Endothelial cell (in vitro differentiated cells): ENCODE data around the gene MDFI. TPM values are rescaled to one million over a fixed set of nuclear protein-coding genes. Genes with fewer than 3 reads are reported as not detected.

Experiments used
- DNase-seq: peaks from one replicate; pipeline ENCODE4 v3.0.0; 2021; ENCODE audit warnings: low spot score
- H3K27ac Mint-ChIP-seq: one replicate; pipeline ENCODE4 v1.8.0; 2021; ENCODE audit warnings: mixed read lengths, inconsistent platforms; ENCODE audit not compliant: unreplicated experiment
- H3K27me3 Mint-ChIP-seq: one replicate; pipeline ENCODE4 v1.8.0; 2021; ENCODE audit warnings: mild to moderate bottlenecking, moderate library complexity, mixed read lengths, inconsistent platforms; ENCODE audit not compliant: unreplicated experiment
- H3K36me3 Mint-ChIP-seq: one replicate; pipeline ENCODE4 v1.8.0; 2021; ENCODE audit warnings: mild to moderate bottlenecking, low read depth, mixed read lengths, inconsistent platforms; ENCODE audit not compliant: unreplicated experiment
- H3K4me1 Mint-ChIP-seq: one replicate; pipeline ENCODE4 v1.8.0; 2021; ENCODE audit warnings: mild to moderate bottlenecking, mixed read lengths, inconsistent platforms; ENCODE audit not compliant: unreplicated experiment
- H3K4me3 Mint-ChIP-seq: one replicate; pipeline ENCODE4 v1.8.0; 2021; ENCODE audit warnings: mild to moderate bottlenecking, mixed read lengths, inconsistent platforms; ENCODE audit not compliant: unreplicated experiment
- H3K9me3 Mint-ChIP-seq: one replicate; pipeline ENCODE4 v1.8.0; 2021; ENCODE audit warnings: mixed read lengths, inconsistent platforms; ENCODE audit not compliant: unreplicated experiment
- CTCF ChIP-seq: fragments of 200-600 bp; sonication (generic); IDR thresholded peaks from one replicate; pipeline ENCODE4 v1.5.0; 2021; ENCODE audit warnings: antibody characterized with exemption; ENCODE audit not compliant: unreplicated experiment
- total RNA-seq: library from RNA; stranded (reverse); fragmentation: NEBNext Ultra II Directional; extraction: Animal tissue kit (Norgen Biotek cat#: 25700); gene quantifications from one replicate; pipeline ENCODE4 v1.2.1, GENCODE V29; 2021; ENCODE audit not compliant: unreplicated experiment

Gene MDFI
- total RNA-seq, 1 donor from 2014 or later, result 285 TPM

DNA sequence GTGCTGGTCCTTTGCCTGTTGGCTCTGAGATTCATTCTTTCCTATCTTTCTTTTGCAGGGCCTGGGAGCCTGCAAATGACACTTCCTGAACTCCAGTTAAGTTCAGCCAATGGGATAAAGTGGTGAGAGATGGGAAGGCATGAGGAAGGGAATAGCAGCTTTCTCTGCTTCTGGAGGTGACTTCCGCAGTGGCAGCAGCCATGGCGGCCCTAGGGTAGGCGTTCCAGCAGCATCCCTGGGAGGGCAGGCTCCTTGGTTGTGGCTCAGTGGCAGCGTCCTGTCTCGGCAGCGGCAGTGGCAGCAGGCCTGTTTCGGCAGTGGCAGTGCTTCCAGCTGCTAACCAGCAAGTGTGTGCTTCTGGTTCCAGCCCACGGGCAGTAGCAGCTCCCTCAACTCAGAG lies 7.3 kb upstream of the MDFI start:
- H3K4me1 Mint-ChIP-seq, result peaks cover 40% of the 10 kb centered on the region
- DNase-seq, result no peak
- no peak overlapping the region for H3K27ac Mint-ChIP-seq
- H3K36me3 Mint-ChIP-seq, result no peaks in the 10 kb centered on the region
- peaks cover 7% of the 10 kb centered on the region for H3K27me3 Mint-ChIP-seq
- H3K4me3 Mint-ChIP-seq, result no peak overlapping the region
- H3K9me3 Mint-ChIP-seq, result no peaks in the 10 kb centered on the region
- no peak for TF ChIP-seq CTCF

- TF ChIP-seq CTCF, result no peak
- no peak overlapping the region for H3K27ac Mint-ChIP-seq
- peaks cover 4% of the 10 kb centered on the region for H3K36me3 Mint-ChIP-seq
- no peak overlapping the region for H3K4me3 Mint-ChIP-seq
- no peaks in the 10 kb centered on the region for H3K9me3 Mint-ChIP-seq
- no peak for DNase-seq
- peaks cover 11% of the 10 kb centered on the region for H3K27me3 Mint-ChIP-seq
- H3K4me1 Mint-ChIP-seq, result peaks cover 27% of the 10 kb centered on the region
Observed at GRCh38 chr6:41633056-41633634, 5.1 kb upstream of the MDFI start.

DNA sequence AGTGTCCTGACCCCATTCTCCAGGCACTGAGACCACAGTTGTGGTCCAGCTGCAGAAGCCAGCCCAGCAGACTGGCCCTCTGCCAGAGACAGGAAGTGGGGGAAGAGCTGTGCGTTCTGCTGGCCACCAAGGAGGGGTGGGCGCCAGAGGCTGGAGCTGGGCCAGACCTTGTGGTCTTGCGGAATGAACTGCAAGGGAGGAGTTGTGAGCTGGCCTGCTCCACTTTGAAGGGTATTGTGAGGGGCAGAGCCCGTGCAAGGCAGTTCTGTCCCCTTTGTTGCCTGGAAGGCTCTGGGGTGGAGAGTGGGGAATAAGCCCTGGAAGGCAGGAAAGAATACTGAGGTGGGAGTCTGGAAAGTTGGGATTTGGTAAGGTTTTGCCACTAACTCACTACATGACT lies 3.6 kb upstream of the MDFI start:
- Mint-ChIP-seq H3K27me3 (peaks cover 14% of the 10 kb centered on the region), H3K27ac (no peak overlapping the region), H3K4me3 (no peak overlapping the region), H3K9me3 (no peaks in the 10 kb centered on the region), H3K4me1 (peaks cover 36% of the 10 kb centered on the region), H3K36me3 (peaks cover 4% of the 10 kb centered on the region)
- no peak for TF ChIP-seq CTCF
- DNase-seq, result no peak

GRCh38 chr6:41635365-41635764 lies 2.9 kb upstream of the MDFI start:
- peaks cover 42% of the 10 kb centered on the region for H3K4me1 Mint-ChIP-seq
- peaks cover 8% of the 10 kb centered on the region for H3K36me3 Mint-ChIP-seq
- H3K27me3 Mint-ChIP-seq, result peaks cover 14% of the 10 kb centered on the region
- no peak for DNase-seq
- H3K4me3 Mint-ChIP-seq, result peak overlapping the region; percentile 15
- no peak for TF ChIP-seq CTCF
- H3K27ac Mint-ChIP-seq, result no peak overlapping the region
- no peaks in the 10 kb centered on the region for H3K9me3 Mint-ChIP-seq

DNA sequence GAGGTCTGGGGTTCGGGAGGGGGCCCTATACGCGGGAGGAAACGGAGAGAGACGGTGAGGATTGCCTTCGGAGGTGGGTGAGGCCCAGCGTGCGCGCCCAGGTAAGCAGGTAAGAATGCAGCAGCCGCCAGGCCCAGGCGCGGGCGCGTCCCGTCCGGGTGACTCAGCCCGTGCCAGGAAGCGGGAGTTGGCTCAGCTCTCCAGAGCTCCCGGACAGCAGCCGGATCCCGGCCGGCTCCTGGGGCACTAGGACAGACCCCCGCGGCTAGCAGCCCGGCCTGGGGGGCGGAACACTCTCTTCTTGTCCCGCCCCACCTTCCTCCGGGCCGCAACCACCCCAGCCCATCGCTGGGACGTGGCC lies 1.5 kb upstream of the MDFI start:
- peak; percentile 56 for DNase-seq
- peaks cover 20% of the 10 kb centered on the region for H3K27me3 Mint-ChIP-seq
- peak overlapping the region; percentile 66 for H3K27ac Mint-ChIP-seq
- no peaks in the 10 kb centered on the region for H3K9me3 Mint-ChIP-seq
- H3K4me3 Mint-ChIP-seq, result peak overlapping the region; percentile 91
- TF ChIP-seq CTCF, result no peak
- peaks cover 19% of the 10 kb centered on the region for H3K36me3 Mint-ChIP-seq
- H3K4me1 Mint-ChIP-seq, result peaks cover 50% of the 10 kb centered on the region
